HG02588 (cell line): Measurements from ENCODE around the gene PRPF38A.
A peak's percentile ranks its signal among the peaks of the same experiment; 100 is the strongest.
"Not testable (repeated sequence)": the region's sequence is repeated elsewhere in the genome, so short reads cannot be mapped to it uniquely, and the experiment has no call there.

Source experiments
- ATAC-seq: cut with Tn5 transposase; IDR thresholded peaks from one replicate; pipeline ENCODE4 v1.9.1; 2021; ENCODE audit warnings: mild to moderate bottlenecking, moderate library complexity; ENCODE audit not compliant: unreplicated experiment

PRPF38A gene

DNA sequence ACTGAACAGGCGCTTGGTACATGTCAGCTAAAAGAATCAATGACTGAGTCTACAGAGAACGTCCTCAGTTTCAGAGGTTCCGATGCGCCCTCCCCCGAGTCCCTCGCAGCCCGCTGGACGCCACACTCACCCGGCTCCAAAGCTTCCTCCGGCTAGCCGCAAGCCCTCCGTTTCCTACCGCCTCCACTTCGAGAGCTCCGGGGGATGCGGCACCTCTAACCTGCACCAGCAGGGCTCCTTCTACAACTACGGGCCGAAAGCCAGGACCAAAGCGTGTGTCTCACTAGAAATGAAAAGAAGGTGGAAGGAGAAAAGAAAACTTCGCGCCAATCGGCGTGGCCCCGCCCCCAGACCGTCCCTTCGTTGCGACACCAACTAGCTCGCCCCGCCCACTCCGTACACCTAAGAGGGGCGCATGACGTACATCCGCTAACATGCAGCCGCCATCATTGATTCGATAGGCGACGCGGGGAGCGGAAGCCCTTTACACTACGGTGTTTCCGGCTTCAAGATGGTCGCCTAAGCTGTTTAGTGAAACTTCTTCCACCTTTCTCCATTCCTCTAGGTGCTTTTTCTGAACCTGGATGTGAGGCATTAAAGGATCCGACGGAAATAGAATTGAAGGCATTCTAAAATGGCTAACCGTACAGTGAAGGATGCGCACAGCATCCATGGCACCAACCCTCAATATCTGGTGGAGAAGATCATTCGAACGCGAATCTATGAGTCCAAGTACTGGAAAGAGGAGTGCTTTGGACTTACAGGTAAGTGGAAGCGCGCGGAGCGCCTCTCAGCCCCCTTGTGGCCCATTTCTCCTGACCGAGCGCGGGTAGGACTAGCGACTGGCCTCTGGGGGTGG is at the start of gene PRPF38A, which contains the start of gene ORC1:
TSS of gene PRPF38A (plus strand) at position 487 of the 859 bp plus-strand sequence. CDS start at position 635, 148 bp downstream.
TSS of gene ORC1 (minus strand) at position 308 of the 859 bp plus-strand sequence. CDS start 2,200 bp downstream, outside the sequence.
- ATAC-seq = peak; percentile 91

DNA sequence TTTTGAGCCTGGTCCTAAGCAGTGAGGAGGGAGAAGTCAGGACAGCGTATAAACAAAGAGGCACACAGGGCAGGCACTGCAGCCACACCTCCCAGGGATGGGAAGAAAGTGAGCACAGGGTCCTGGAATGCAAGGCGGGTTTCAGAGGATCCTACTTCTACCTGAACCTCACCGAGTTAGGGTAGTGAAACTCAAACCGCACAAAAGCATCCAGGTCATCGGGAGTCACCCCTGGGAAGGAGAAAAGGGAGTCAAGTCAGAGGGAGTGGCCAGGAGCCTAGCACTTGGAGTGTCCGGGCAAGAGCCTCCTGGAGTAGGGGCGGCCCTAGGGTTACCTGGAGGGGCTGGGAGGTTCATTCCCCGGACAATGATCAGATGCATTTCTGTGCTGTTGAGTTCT is 49.0 kb upstream of the PRPF38A start:
- ATAC-seq = no peak

DNA sequence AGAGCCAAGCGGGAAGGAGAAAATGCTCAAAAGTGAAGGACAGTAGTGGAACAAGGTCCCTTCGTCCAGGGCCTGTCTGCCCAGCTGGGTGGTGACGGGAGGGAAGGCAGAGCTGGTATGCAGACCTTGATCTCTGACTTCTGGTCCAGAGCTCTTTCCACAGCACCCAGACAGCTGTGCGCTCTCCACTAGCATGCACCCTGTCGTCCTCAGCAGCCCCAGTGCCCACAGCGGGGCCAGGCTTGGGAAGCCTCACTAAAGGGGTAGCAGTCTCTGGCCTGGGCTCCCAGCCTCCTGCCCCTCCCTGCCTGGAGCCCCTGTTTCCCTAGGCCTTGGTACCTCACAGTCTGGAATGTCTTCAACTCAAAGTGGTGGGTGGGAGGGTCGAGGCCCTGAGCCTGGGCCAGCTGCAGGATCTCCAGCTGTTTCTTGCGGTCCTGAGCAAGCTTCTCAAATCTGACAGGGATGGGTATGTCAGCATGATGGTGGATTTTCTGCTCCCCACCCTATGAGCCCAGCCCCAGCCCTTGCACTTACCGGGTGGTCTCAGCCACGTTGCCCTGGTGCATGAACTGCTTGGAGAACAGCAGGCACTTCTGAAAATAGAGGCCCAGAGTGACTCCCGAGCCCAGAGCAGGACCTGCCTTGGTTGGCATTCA is 48.4 kb upstream of the PRPF38A start:
- no peak for ATAC-seq

DNA sequence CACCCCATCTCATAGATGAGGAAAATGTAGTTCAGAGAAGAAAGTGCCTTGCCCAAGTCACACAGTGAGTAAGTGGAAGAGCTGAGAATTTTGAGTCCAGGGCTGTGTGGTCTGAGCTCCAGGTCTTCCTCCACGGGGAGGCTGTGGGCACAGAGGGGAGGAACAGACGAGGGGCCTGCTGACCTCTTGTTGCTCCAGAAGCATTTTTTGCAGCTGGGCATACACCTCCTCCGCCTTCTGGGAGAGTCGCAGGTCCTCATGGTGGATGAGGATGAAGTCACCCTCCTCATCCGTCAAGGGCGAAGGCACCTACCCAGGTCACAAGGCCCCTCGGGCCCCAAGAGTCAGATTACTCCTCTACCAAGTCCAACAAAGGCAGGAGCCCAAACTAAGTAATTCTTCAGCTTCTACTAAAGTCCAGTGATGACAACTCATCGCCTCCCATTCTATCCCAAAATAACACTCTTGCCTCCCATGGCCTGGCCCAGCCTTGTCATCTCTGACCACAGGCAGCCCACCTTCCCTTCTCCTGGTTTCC is 47.5 kb upstream of the PRPF38A start:
- ATAC-seq = no peak

DNA sequence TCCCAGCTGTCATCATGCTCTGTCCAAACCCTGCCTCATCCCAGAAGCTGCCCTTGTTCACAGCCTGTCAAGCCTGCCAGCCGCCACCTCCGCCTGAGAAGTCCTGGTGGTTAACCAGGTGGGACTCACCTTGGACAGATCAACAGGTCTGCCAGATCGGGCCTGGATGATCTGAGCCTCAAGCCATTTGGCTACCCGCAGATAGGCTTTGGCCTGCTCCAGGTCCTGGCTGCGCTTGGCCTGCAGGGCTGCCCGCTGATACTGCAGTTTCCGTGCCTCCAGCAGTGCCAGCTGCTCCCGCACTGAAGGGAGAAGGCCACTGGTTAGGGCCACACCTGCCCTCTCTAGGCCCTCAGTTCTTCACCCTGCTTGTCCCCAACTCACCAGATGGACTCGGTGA is 47.0 kb upstream of the PRPF38A start:
- ATAC-seq = no peak

GRCh38 chr1:52358851-52359497 is 45.4 kb upstream of the PRPF38A start:
- ATAC-seq = no peak

GRCh38 chr1:52359676-52360594 is 44.5 kb upstream of the PRPF38A start:
- ATAC-seq = no peak

DNA sequence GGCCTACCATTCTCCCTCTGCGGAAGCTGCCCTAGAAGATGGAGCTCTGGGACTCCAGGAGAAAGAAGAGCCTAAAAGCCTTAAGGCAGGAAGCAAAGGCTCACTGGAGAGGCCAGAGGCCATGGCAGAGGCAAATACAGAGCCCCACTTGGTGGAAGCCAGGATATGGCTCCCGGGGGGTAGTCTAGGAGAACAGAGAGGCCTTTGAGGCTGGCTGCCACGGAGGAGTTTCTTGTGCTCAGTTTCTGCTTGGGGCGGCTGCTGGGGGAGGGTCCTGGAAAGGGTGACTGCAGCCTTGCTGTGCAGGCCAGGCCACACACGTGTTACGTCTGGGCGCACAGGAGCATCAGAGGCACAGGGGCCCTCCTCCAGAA is 43.8 kb upstream of the PRPF38A start:
- ATAC-seq = no peak

- ATAC-seq = no peak
Measured at GRCh38 chr1:52364235-52364839, 40.1 kb upstream of the PRPF38A start.

DNA sequence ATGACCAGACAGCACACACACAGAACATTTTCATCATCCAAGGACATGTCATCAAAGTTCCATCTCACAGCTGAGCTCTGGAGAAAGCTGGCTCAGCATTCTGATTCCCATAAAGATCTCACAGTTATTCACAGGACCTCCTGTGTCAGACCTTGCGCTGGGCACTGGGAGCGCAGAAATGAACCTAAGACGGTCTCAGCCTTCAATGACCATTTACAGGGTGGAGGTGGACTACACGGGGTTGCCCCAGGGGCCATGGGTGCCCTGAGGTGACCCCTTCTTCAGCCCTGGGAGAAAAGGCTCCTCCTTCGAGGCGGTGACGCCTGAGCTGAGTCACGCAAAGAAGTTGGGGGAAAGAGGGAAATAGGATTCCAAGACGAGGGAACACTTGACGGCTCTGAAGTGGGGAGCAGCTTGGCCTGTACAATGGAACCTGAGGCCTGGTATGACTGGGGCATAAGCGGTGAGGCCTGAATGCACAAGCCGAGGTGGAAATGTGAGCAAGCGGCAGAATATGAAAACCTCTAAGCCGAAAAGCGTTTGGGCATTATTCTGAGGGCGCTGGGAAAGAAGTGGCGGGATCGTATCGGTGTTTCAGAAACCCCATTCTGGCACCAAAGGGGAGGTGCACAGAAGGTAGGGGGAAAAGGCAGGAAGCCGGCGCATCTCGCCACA is 39.2 kb upstream of the PRPF38A start:
- no peak for ATAC-seq

- peak; percentile 87 for ATAC-seq
Measured at GRCh38 chr1:52365746-52366516, 38.5 kb upstream of the PRPF38A start, which contains the start of gene CC2D1B. CC2D1B (minus strand) TSS chr1:52366205; CDS start chr1:52364620, 1,585 bp downstream.

- no peak for ATAC-seq
Measured at GRCh38 chr1:52366517-52366827, 37.9 kb upstream of the PRPF38A start.

GRCh38 chr1:52367272-52367671 is 37.1 kb upstream of the PRPF38A start:
- ATAC-seq = no peak

DNA sequence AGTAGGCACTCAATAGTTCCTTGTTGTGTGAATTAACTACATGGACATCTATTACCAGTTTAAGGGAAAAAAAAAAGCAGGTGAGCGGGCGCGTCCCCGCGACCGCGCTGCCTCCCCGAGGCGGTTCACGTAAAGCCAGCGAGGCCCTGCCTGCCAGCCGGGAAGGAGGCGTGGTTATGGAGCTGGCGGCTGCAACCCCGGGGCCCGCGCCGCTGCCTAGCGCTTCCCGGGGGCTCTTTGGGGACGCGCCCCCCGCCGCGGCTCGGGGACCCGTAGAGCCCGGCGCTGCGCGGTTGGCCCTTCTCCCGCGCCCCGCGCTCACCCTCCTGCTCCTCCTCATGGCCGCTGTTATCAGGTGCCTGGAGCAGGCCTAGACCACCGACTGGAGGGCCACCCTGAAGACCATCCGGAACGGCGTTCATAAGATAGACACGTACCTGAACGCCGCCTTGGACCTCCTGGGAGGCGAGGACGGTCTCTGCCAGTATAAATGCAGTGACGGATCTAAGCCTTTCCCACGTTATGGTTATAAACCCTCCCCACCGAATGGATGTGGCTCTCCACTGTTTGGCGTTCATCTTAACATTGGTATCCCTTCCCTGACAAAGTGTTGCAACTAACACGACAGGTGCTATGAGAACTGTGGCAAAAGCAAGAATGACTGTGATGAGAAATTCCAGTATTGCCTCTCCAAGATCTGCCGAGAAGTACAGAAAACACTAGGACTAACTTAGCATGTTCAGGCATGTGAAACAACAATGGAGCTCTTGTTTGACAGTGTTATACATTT is 35.8 kb upstream of the PRPF38A start:
- ATAC-seq = no peak

- ATAC-seq = not testable (repeated sequence)
Measured at GRCh38 chr1:52369851-52370250, 34.6 kb upstream of the PRPF38A start.

- no peak for ATAC-seq
Measured at GRCh38 chr1:52385376-52385775, 19.0 kb upstream of the PRPF38A start.

DNA sequence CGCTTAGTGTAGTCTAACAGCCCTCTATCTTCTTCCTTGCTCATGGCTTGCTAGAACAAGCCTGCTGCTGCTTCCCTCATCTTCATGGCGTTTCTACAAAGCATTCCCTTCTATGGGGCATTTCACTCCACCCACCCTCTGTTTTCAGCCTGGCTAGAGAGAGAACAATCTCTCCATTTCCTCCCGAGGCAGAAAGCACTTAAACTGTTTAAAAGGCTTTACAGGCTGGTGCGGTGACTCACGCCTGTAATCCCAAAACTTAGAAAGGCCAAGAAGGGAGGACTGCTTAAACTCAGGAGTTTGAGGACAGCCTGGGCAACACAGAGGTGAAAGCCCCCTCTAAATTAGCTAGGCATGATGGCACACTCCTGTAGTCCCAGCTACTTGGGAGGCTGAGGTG is 17.9 kb upstream of the PRPF38A start:
- no peak for ATAC-seq

DNA sequence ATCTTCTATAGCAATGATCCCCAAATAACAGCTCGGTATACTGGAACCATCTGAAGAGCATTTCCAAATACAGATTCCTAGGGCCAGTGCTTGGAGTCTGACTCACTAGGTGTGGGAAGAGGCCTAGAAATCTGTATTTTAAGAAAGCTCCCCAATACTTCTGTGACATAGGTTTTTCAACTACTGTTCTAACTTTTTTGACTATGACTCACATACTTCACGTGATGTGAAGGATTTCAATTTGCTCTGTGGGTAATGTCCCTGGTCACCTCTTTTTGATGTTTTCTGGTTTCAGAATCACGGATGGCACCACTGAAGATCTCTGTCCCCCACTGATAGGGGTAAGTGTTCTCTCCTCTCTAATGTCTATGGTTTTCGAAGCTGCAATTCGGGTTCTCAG is 11.2 kb upstream of the PRPF38A start:
- ATAC-seq = no peak
